Stimulated activated CD4-positive, alpha-beta T cell treated with anti-CD3 and anti-CD28 coated beads, Interleukin-15, amount 100 ng/mL, for 24 hours (primary cell): Measurements from ENCODE around the gene SETBP1.

Experiments used
- DNase-seq: peaks from one replicate; pipeline ENCODE4 v3.0.0-alpha.2; 2020

SETBP1 gene

DNA sequence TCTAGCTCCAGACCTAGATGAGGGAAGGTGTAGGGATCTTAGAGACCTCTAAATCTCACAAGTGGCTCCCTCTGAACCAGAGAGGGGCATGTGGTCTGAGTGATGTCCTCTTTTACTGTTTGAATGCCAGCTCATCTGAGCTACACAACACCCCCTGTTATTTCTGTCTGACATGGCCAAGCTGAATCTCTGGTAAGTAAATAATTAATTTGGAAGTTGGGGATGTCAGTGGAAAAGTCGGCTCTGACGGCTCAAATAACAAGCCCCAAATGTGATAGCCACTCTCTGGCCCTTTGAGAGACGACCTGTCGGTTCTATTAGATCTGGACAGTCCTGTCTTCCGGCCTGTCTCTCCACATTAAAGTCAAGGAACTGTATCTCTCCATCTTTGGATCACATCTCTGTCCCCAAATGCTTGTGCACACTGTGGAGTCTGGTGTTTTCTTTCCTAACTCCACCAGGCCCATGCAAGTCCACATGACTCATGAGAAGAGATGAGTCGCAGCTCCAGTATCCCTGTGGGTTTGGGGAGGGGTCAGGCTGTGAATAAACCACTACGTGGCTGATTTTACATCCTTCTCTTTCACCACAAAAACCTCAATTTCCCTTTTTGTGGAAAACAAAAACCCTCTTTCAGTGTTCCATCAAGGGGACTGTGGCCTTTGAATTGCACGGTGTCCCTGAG, 52.5 kb downstream of the SETBP1 start:
- peak; percentile 69 for DNase-seq

GRCh38 chr18:44733754-44734465, 53.2 kb downstream of the SETBP1 start:
- no peak for DNase-seq

GRCh38 chr18:44735096-44735495, 54.4 kb downstream of the SETBP1 start:
- no peak for DNase-seq

GRCh38 chr18:44736664-44737380, 56.1 kb downstream of the SETBP1 start:
- DNase-seq = no peak

DNA sequence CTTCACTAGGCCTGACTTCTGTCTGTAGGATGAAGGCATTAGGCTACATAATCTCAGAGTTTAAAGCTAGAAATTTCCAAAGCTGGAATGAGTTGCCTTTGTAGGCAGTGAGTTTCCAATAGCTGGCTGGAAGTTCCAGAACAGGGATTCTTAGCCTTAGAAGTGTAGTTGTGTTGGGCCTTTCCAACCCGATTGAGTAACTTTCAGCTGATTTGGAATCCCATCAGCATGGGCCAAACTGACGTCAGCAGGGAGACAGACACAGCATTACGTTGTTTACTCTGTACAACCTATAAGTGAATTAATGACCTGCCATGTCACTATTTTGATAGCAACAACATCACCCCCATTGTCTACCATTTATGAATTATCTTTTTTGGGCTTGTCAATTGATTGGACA, 56.9 kb downstream of the SETBP1 start:
- no peak for DNase-seq

DNA sequence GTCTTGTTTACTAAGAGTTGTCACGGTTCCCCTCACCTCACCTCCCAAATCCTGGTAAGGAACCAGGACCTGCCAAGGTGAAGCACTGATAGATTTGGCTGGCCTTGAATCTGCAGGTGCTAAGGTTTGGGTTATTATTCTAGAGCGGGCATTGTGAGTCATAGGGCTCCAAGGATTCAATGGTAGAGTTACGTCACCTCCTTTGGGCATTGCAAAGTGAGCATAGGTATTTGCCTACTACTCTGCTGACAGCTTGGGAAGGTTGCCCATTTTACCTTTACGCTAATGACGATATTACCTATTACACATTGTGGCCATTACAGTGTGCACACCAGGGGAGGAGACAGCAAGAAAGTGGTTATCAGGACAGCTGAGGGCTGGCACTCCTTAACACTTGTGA, 59.3 kb downstream of the SETBP1 start:
- DNase-seq = no peak

DNA sequence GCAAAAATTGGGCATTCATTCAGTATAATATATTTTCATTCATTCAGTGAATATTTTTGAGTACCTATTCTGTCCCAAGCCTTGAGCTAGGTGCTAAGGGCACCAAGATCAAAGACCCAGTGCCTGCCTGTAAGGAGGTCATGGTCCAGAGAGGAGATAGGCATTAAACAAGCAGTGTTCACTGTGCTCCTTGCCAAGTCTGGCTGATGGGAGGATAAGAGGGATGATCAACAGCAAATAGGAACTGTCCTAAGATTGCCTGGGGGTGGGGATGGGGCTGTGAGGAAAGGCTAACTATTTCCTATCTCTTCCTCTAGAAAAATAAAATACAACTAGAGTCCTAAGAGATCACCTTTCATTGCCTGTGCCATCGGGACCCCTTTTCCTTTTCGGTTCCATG, 60.4 kb downstream of the SETBP1 start:
- DNase-seq = no peak

DNA sequence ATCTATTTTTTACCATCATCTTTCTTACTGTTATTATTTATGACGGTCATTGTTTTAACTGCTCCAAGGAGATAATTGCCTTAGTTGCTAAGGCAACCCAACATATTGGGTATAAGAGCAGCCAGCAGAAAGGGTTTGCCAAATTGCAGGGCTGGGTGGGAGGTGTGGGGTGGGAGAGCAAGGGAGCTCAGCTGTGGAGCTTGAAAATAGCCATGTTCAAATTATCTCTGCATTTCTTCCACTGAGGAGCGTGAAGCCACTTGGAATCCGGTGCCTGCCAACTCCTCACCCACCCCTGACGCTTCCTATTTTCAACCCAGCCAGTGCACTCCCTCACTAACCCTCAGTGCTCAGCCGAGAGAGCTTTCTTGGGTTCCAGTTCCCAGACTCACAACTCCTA, 60.8 kb downstream of the SETBP1 start:
- DNase-seq = no peak

- no peak for DNase-seq
Observed at GRCh38 chr18:44742126-44742525, 61.4 kb downstream of the SETBP1 start.

DNA sequence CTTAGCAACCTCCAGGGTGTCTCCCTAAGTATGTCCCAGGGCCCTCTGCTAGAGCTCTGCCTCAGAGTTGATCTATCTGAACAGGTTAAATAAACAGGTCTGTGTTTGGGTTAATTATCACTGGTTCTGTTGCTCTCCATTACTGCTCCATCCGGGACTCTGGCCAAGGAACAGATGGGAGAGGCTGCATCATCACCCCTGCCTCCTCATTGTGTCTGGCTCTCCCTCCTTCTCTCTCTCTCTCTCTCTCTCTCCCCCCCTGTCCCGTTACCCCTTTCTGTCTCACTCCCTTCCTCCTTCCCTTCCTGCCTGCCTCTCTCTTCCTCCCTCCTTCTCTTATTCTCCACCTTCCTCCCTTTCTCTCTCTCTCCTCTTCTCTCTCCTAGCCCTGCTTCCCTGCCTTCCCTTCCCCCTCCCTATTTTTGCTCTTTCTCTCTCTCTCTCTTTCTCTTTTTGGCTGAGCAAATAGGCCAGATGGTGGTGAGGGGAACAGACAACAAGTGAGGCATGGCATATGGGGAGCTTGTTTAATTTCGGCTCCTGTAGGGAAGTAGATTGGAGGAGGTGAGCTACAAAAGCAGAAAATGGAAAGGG, 62.1 kb downstream of the SETBP1 start:
- no peak for DNase-seq

GRCh38 chr18:44743631-44744030, 62.9 kb downstream of the SETBP1 start:
- no peak for DNase-seq

DNA sequence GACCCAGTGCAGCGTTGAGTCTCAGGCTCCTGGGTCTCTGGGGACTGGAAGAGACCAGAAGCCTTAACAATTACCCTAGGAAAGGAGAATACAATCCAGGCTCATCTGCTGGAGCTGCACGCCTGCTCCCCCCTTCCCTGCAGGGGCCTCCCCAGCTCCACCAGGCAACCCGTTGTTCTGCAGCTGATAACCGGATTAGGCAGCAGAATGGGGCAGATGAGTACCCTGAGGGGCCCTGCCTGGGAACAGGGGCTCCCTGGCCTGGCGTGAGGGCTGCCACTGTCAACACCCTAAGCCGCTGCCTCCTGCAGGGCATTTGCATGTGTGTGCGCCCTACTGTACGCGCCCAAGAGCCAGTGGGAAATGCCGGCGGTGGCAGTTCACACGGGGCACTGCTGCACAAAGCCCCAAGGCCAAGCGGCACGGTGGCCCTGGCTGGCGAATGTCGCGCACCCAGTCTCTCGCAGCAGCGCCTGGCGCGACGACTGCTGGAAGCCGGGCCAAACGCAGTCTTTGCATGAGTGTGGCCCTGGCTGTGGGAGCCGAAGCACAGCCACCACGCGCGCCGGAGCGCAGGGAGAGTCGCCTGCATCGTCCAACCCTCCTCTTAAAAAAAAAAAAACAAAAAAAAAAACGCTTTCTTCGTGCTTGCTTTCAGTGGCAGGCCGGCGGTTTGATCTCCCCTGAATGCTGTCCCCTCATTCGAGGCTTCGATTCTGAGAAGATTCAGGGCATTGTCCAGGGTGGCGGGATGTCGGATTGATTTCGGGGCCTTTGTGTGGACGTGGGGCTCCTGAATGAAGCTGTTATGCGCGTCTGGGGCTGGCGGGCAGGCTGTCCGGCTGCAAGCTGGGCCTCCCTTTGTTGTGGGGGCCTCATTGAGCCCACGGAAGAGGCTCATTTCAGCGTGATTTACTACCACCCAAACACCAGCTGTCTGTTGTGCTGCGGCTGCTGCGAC, 63.8 kb downstream of the SETBP1 start:
- no peak for DNase-seq

DNA sequence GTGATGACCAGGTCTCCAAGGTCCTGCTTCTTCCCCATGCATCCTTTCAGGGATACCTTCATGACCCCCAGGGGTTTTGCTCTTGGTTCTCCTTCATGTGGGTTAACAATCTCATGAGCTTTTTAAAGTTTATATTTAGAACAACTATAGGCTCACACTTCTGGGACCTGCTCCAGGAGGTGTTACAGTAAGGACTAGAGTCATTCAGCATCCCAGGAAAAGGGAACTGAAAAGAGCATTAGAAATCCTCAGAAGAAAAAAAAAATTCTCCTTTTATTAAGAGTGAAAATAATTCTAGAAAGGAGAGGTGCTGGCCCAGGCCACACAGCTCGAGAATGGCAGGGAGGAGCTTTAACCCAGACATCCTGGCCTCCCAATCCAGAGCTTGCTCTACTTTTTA, 66.5 kb downstream of the SETBP1 start:
- no peak for DNase-seq

DNA sequence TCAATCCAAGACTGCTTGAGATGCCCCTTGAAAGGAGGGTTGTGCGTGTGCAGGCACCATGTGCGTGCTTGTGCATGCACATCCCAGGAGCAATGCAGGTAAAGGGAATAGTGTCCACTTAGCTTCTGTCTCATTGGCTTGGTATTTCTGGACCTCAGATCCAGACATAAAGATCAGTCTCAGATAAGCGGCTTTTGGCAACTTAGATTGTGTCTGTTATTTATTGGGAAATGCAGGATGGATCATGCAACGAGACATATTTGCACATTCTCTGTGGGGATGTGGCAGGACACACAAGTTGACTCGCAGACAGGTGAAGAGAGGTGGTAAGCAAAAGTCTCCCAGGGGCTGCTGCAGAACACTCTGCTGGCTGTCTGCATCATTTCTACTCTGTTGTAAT, 67.9 kb downstream of the SETBP1 start:
- DNase-seq = no peak

- no peak for DNase-seq
Observed at GRCh38 chr18:44750774-44751173, 70.1 kb downstream of the SETBP1 start.

DNA sequence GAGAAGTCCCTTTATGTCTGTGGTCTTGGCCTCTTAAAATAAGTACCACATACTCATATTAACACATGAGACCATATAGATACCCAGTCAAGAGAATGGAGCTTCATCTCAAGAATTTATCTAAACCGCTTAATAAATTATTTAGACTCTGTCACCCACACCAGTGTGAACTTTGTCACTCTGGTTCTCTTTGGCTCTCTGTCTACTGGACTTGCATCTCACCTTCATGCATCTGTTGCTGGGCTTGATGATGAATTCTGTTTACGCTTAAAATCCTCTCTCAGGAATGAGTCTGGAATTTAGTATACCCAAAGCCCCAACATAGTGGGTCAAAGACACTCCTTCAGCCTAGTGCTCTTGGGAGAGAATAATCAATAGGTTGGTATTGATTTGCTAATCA, 73.9 kb downstream of the SETBP1 start:
- DNase-seq = no peak

DNA sequence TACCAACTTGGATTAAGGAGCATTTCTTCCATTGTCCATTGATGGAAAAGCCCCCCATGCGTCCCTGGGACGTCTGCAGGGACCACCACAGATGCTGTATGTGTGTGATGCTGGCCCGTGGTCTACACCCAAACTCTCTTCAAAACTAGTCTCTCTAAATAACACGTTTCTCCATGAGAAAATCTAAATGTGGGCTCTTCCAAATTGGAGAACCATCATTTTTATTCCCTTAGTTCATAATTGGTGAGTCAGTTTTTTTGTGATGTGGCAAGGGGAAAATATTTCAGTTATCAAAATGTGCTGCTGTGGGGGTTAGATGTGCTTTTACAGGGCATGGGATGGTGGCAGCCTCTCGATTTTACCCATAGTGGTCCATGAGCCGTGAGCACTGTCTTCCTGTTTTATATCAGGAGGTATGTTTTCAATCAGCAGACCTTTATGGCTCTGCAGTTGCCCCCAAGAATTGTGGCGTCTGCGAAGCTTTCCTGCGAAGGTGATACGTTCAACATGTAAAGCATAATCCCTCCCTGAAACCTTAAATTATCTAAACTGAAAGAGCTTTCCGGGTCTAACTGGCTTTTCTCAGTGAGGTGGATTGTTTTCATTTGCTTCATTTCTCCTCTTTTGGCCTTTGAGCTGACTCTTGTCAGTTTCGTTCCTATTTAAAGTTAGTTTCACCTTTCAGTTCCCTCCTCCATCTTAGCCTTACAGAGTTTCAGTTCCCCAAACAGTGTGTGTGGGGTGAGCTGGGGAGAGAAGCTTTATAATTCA, 78.4 kb downstream of the SETBP1 start:
- DNase-seq = peak; percentile 77

- peak; percentile 17 for DNase-seq
Observed at GRCh38 chr18:44759925-44760342, 79.2 kb downstream of the SETBP1 start.

GRCh38 chr18:44761812-44762211, 81.1 kb downstream of the SETBP1 start:
- no peak for DNase-seq

DNA sequence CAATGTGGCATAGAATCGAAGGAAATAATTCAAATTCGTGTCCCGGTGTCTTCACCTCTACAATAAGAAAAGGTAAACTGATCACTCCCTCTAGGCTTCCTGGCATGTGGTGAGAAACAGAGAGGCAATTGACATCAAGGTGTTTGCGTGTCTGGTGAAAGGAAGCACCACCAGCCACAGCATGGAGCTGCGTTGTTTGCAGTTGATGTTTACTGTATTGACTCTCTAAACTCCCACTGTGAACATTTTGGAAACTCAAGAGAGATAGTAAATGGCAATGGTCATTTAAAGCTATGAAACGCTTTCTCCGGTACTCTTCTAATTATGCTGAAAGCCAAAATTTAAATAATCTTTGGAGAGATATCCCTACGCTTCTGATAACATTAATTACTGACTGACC, 82.6 kb downstream of the SETBP1 start:
- DNase-seq = no peak

- DNase-seq = no peak
Observed at GRCh38 chr18:44764863-44765262, 84.2 kb downstream of the SETBP1 start.

DNA sequence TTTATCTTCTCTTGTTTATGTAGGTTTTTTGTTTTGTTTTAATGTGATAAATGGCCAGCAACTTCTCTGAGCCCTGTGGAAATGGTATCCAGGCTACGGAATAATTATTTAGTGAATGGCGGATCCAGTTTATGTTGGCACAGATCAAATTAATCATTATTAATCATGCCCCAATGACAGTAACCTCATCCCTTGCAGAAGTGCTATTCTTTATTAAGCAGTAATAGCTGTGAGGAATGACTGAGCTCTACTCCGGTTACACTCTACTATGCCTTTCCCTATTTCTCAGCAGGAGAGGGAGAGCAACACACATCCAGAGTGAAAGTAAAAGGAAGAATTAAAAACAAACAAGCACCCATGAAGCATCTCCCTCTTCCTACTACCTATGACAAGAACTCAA, 84.8 kb downstream of the SETBP1 start:
- no peak for DNase-seq
